ENCODE data around the gene CYB5D1. TPM values are rescaled to one million over a fixed set of nuclear protein-coding genes. Genes with fewer than 3 reads are reported as not detected.

Gene CYB5D1
- total RNA-seq, 2 experiments from 2014 or later: 7.3 to 7.9 TPM

GRCh38 chr17:7897090-7897489 lies 39.3 kb downstream of the CYB5D1 start:
- POLR2A ChIA-PET: interaction anchor here (1.5 kb wide), 1 partner anchor 19 kb away, joined by 4 read pairs; the partner anchor contains the start of gene RNF227
- Mint-ChIP-seq H3K27me3 (no peaks in the 10 kb centered on the region), H3K27ac (no peak overlapping the region), H3K9me3 (no peaks in the 10 kb centered on the region), H3K4me1 (peaks cover 11% of the 10 kb centered on the region), H3K4me3 (no peak overlapping the region), H3K36me3 (peaks cover 39% of the 10 kb centered on the region)
- no peak for DNase-seq
- no peak for ATAC-seq (ENCODE audit: low read depth)

DNA sequence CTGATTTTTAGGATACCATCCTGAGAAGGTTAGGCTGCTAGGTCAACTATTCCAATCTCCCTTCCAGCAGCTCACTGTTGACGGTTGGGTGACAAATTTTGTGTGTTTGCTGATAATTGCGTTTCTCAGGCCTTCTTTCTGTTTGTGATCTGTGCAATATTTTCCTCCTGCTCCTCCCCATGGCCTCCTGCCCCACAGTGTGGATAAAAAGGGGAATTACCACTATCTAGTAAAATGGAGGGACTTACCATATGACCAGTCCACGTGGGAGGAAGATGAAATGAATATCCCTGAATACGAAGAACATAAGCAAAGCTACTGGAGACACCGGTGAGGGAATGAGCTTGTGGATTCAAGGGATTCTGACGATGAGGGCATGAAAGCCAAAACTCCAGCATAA lies 40.0 kb downstream of the CYB5D1 start:
- H3K9me3 Mint-ChIP-seq: no peaks in the 10 kb centered on the region
- ATAC-seq (ENCODE audit: low read depth) (no peak), DNase-seq (no peak)
- peaks cover 11% of the 10 kb centered on the region for H3K4me1 Mint-ChIP-seq
- no peaks in the 10 kb centered on the region for H3K27me3 Mint-ChIP-seq
- H3K27ac Mint-ChIP-seq: no peak overlapping the region
- peaks cover 40% of the 10 kb centered on the region for H3K36me3 Mint-ChIP-seq
- no peak overlapping the region for H3K4me3 Mint-ChIP-seq
- POLR2A ChIA-PET: interaction anchor here (1.5 kb wide), 1 partner anchor 18 kb away, joined by 4 read pairs; the partner anchor contains the start of gene RNF227

DNA sequence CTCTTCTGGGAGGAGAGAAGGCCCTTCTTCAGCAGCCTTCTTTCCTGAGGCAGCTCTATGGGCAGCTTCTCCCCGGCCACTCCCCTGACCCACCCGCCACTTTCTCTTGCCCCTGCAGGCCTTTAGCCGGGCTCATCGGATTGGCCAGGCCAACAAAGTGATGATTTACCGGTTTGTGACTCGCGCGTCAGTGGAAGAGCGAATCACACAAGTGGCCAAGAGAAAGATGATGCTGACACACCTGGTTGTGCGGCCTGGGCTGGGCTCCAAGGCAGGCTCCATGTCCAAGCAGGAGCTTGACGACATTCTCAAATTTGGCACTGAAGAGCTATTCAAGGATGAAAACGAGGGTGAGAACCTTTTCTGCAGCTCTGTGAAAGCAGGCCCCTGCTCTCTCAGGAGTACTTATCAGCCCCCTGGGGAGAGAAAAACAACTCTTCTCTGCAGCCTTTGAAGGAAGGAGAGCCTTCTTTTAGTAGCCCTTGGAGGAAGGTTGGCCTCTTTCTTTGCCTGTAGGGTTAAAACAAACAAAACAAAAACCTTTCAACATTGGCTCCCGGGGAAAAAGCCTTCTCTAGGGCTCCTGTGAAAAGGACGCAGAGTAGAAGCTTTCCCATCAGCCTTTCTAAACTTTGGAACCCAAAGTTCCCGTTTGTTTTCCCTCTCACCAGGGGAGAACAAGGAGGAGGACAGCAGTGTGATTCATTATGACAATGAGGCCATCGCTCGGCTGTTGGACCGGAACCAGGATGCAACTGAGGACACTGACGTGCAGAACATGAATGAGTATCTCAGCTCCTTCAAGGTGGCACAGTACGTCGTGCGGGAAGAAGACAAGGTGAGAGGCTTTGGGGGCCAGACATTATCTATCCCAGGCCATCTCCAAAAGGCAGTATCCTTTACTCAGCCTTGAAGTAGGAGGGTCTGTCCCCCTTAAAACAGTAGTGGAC lies 45.6 kb downstream of the CYB5D1 start:
- no peak for DNase-seq
- Mint-ChIP-seq H3K27me3 (no peaks in the 10 kb centered on the region), H3K4me3 (no peak overlapping the region), H3K36me3 (peaks cover 40% of the 10 kb centered on the region), H3K4me1 (no peaks in the 10 kb centered on the region), H3K27ac (no peak overlapping the region), H3K9me3 (no peaks in the 10 kb centered on the region)
- no peak for ATAC-seq (ENCODE audit: low read depth)
- POLR2A ChIA-PET: no interaction called here

GRCh38 chr17:7909089-7909488 lies 51.3 kb downstream of the CYB5D1 start:
- Mint-ChIP-seq H3K9me3 (no peaks in the 10 kb centered on the region), H3K36me3 (peaks cover 27% of the 10 kb centered on the region), H3K4me1 (peaks cover 8% of the 10 kb centered on the region), H3K27me3 (no peaks in the 10 kb centered on the region), H3K4me3 (no peak overlapping the region), H3K27ac (no peak overlapping the region)
- DNase-seq (no peak), ATAC-seq (ENCODE audit: low read depth) (no peak)
- POLR2A ChIA-PET: no interaction called here

DNA sequence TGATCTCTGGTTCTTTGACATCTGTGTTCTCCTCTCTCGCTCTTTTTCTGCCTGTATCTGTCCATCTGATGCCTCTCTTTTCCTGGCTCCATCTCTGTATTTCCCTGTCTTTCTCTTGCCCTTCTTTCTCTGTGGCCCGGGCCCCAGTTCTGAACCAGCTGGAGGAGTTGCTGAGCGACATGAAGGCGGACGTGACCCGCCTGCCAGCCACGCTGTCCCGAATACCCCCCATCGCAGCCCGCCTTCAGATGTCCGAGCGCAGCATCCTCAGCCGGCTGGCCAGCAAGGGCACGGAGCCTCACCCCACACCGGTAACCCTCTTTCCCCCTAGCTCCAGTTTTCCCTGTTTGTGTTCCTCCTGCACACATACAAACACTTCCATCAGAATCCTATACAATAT lies 52.5 kb downstream of the CYB5D1 start:
- no peak for ATAC-seq (ENCODE audit: low read depth)
- Mint-ChIP-seq H3K36me3 (peaks cover 23% of the 10 kb centered on the region), H3K9me3 (no peaks in the 10 kb centered on the region), H3K4me3 (no peak overlapping the region), H3K27ac (no peak overlapping the region), H3K4me1 (peaks cover 15% of the 10 kb centered on the region), H3K27me3 (no peaks in the 10 kb centered on the region)
- POLR2A ChIA-PET: no interaction called here
- DNase-seq: no peak

DNA sequence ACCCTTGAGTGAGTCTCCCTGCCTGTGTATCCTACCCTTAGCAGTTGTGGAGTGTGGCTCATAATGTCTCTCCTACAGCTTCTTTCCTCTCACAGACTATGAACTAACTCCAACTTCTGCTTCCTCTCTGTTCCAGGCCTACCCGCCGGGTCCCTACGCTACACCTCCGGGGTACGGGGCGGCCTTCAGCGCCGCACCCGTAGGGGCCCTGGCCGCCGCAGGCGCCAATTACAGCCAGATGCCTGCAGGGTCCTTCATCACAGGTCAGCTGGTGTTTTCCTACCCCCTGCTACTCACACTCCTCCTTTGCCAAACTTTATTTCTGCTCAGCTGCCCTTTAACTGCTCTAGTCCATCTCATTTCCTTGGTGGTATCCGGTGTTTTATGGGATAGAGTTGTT lies 52.9 kb downstream of the CYB5D1 start:
- Mint-ChIP-seq H3K9me3 (no peaks in the 10 kb centered on the region), H3K27me3 (no peaks in the 10 kb centered on the region), H3K27ac (no peak overlapping the region), H3K4me3 (no peak overlapping the region), H3K4me1 (peaks cover 17% of the 10 kb centered on the region), H3K36me3 (peaks cover 23% of the 10 kb centered on the region)
- no peak for DNase-seq
- ATAC-seq (ENCODE audit: low read depth): no peak
- POLR2A ChIA-PET: no interaction called here

DNA sequence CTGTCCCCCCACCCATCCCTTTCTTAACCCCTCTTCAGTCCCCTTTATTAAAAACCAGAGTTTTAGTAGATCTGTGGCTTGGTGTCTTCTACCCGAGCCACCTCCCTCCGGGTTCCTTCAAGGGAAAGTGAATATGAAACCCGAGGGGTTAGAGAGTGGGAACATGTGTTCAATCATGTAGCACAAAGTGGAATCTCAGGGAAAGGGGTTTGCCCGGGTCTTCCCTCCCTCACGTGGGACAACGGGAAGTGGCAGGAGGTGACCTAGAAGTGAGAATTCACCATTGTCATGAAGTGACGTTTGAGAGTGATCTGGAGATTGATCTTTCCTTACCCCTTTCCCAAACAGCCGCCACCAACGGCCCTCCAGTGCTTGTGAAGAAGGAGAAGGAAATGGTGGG lies 53.3 kb downstream of the CYB5D1 start:
- no peak for DNase-seq
- no peak overlapping the region for H3K27ac Mint-ChIP-seq
- no peaks in the 10 kb centered on the region for H3K27me3 Mint-ChIP-seq
- H3K4me3 Mint-ChIP-seq: no peak overlapping the region
- no peak for ATAC-seq (ENCODE audit: low read depth)
- H3K4me1 Mint-ChIP-seq: peaks cover 17% of the 10 kb centered on the region
- POLR2A ChIA-PET: no interaction called here
- peaks cover 20% of the 10 kb centered on the region for H3K36me3 Mint-ChIP-seq
- H3K9me3 Mint-ChIP-seq: no peaks in the 10 kb centered on the region

Other genes starting within 250 kb of the CYB5D1 start
- gene FXR2, start 243.1 kb upstream of the CYB5D1 start, total RNA-seq: 10 to 100 TPM; 37.7 to 38.2 TPM
- 10 to 100 TPM; 40.0 to 41.2 TPM for gene SAT2, start 230.2 kb upstream of the CYB5D1 start, total RNA-seq
- gene SHBG, start 227.9 kb upstream of the CYB5D1 start, total RNA-seq: not detected
- under 1 TPM; 0.14 to 0.42 TPM for gene ATP1B2, start 207.1 kb upstream of the CYB5D1 start, total RNA-seq
- 100 to 1,000 TPM; 128 to 131 TPM for gene TP53, start 170.5 kb upstream of the CYB5D1 start, total RNA-seq
- gene WRAP53, start 169.5 kb upstream of the CYB5D1 start, total RNA-seq: 10 to 100 TPM; 19.3 to 19.4 TPM
- not detected for gene EFNB3, start 152.8 kb upstream of the CYB5D1 start, total RNA-seq
- not detected for gene DNAH2, start 140.3 kb upstream of the CYB5D1 start, total RNA-seq
- 10 to 100 TPM; 43.4 to 50.9 TPM for gene KDM6B, start 23.8 kb upstream of the CYB5D1 start, total RNA-seq
- gene TMEM88, start 2.9 kb upstream of the CYB5D1 start, total RNA-seq: 1 to 10 TPM; 2.9 to 3.7 TPM
- gene NAA38, start 444 bp upstream of the CYB5D1 start, total RNA-seq: 10 to 100 TPM; 62.1 to 71.7 TPM
- 100 to 1,000 TPM; 194 to 199 TPM for gene CHD3, start 30.8 kb downstream of the CYB5D1 start, total RNA-seq
- gene RNF227, start 58.3 kb downstream of the CYB5D1 start, total RNA-seq: 1 to 10 TPM; 4.5 to 5.5 TPM
- gene KCNAB3, start 71.9 kb downstream of the CYB5D1 start, total RNA-seq: 10 to 100 TPM; 10.6 to 12.5 TPM
- gene TRAPPC1, start 73.9 kb downstream of the CYB5D1 start, total RNA-seq: 100 to 1,000 TPM; 222 to 237 TPM
- gene CNTROB, start 74.2 kb downstream of the CYB5D1 start, total RNA-seq: 10 to 100 TPM; 57.3 to 62.7 TPM
- gene GUCY2D, start 144.6 kb downstream of the CYB5D1 start, total RNA-seq: not detected
- gene ALOX15B, start 181.1 kb downstream of the CYB5D1 start, total RNA-seq: not detected
- under 1 TPM; 0.65 to 0.97 TPM for gene ALOX12B, start 229.7 kb downstream of the CYB5D1 start, total RNA-seq